GM19351 (cell line): ENCODE results near the gene ADGRL3.
"Not testable (repeated sequence)": the region's sequence is repeated elsewhere in the genome, so short reads cannot be mapped to it uniquely, and the experiment has no call there.

Experiments used
- ATAC-seq: cut with Tn5 transposase; IDR thresholded peaks from one replicate; pipeline ENCODE4 v1.9.1; 2021; ENCODE audit warnings: mild to moderate bottlenecking, moderate library complexity; ENCODE audit not compliant: unreplicated experiment

The ADGRL3 gene

GRCh38 chr4:61336488-61336887 lies 136.4 kb downstream of the ADGRL3 start:
- no peak for ATAC-seq

DNA sequence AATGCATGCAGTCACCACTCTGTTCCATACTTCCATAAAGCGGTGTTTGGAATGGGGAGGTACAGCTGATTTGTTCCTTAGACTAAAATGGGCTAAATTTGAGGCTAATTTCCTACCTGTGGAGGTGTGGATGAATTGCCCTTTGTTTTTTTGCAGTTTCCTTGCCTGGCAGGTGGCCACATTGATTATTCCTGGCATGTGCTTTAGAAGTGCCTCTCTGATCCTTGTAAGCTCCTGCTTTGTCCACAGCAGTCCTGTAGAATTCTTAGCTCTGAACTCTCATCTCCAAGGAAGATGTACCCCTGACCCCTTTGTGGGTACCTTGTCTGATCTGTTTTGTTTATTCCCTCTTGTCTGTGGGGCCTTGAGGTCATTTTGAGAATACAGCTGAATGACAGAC lies 136.8 kb downstream of the ADGRL3 start:
- no peak for ATAC-seq

DNA sequence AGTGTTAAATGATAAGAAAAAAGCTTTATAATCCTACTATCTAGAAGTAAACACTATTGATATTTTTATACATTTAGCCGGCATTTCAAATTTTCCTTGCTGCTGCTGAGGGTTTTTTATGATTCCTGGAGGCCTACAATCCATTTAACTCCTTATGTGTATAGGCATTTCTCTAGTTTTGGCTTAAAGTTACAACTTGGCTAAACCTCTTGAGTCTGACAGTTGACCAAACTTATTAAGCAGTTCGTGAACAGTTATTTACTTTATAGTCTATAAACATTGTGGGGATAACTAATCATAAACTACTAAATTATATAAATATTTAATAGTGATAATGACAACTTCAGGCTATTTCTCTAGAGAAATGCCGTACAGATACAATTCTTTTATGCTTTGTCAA lies 141.9 kb downstream of the ADGRL3 start:
- ATAC-seq, result no peak

GRCh38 chr4:61350932-61351331 lies 150.8 kb downstream of the ADGRL3 start:
- no peak for ATAC-seq

- ATAC-seq, result no peak
Observed at GRCh38 chr4:61356696-61357095, 156.6 kb downstream of the ADGRL3 start.

- ATAC-seq, result no peak
Observed at GRCh38 chr4:61359301-61359700, 159.2 kb downstream of the ADGRL3 start.

- ATAC-seq, result not testable (repeated sequence)
Observed at GRCh38 chr4:61372817-61373216, 172.7 kb downstream of the ADGRL3 start.

- no peak for ATAC-seq
Observed at GRCh38 chr4:61373901-61374440, 173.8 kb downstream of the ADGRL3 start.

DNA sequence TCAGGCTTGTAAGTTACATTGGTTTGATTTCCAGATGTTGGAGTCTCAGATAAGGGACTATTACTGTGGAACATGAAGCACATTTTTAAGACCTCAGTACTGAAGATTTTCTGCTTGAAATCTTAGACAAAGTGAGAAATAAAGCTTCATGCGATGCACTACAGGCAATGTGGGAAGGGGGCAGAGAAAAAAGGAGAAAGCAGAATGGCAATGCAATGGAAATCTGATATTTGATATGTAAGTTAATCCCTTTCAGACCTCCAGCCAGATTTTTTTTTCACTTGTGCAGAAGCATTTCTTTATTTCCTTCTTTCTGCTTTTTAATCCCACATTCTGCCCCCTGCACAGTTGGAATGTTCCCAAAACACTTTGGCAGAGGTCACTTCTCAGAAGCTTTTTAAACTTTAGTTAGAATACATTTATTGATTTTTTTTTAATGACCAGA lies 174.3 kb downstream of the ADGRL3 start:
- no peak for ATAC-seq

- no peak for ATAC-seq
Observed at GRCh38 chr4:61375301-61375700, 175.2 kb downstream of the ADGRL3 start.

GRCh38 chr4:61376301-61376700 lies 176.2 kb downstream of the ADGRL3 start:
- ATAC-seq, result no peak

- no peak for ATAC-seq
Observed at GRCh38 chr4:61379406-61379805, 179.3 kb downstream of the ADGRL3 start.

DNA sequence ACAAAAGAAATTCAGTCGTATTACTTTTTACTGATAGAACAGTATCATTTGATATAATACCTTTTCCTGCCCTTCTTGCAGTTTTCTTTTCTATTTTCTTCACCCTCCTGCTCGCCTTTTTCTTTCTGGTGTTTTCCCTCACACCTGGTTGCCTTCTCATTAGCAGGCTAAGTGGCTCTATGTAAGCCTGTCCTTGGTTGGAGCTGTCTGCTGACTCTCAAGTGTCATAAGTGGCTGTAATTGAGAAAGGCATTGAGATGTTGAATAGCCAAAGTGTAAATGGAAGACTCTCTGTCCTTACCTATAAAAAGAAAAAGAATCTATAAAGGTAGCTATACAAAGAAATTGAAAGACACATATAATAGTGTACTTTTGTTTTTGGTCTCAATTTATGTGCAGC lies 180.7 kb downstream of the ADGRL3 start:
- ATAC-seq, result no peak

GRCh38 chr4:61385256-61385655 lies 185.1 kb downstream of the ADGRL3 start:
- no peak for ATAC-seq

DNA sequence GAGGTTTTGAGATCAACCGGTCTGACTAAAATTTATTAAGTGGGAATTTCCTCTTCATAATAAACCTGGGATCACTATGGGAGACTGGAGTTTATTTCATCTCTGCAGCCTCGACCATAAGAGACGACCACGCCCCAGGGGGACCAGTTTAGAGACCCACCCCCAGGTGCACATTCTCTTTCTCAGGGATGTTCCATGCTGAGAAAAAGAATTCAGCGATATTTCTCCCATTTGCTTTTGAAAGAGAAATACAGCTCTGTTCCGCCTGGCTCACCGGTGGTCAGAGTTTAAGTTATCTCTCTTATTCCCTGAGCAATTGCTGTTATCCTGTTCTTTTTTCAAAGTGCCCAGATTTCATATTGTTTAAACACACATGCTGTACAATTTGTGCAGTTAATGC lies 187.2 kb downstream of the ADGRL3 start:
- not testable (repeated sequence) for ATAC-seq

DNA sequence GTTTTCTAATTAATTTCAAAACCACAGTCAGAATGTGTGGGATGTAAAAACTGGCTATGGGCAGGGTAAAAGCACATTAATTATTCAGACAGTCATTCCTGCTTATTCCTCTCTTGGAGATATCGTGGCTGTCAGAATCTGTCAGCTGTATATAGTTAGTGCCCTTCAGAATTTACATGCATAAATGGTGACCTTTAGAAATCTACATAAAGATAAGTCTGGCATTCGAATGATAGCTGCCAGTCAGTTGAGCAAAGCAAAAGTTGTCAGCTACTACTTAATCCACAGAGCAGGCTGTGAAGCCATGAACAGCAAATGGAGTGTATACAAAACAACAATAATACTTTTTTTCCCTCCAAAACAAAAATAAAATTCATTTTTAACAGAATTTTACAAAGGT lies 189.5 kb downstream of the ADGRL3 start:
- no peak for ATAC-seq

GRCh38 chr4:61395754-61396153 lies 195.6 kb downstream of the ADGRL3 start:
- ATAC-seq, result no peak

GRCh38 chr4:61397174-61397573 lies 197.0 kb downstream of the ADGRL3 start:
- no peak for ATAC-seq

DNA sequence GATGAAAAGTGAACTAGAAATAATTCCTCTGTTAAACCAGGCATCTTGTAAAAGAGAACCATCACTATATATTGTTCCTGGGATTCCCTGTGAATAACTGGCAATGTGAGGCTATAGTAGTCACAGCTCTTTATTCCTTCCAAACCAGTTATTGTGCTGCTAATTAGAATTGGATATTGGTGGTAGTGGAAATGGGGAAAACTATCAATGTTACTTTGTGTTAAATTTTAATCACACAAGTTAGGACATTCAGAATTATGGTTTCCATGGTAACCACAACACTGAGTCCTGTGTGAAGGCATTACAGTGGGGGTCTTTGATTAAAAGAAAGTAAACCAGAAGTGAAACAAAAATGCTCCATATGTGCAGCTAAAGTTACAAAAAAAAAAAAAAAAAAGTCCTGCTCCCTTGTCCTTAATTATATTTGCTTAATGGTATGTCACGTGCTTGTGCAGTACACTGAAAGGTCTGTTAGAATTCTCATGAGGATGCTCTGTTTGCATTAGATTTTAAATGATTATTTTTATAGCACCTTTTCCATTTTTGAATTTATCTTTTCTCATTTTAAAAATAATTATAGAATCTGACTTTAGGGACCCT lies 200.4 kb downstream of the ADGRL3 start:
- no peak for ATAC-seq

GRCh38 chr4:61401771-61402170 lies 201.6 kb downstream of the ADGRL3 start:
- ATAC-seq, result no peak

GRCh38 chr4:61405307-61405706 lies 205.2 kb downstream of the ADGRL3 start:
- no peak for ATAC-seq

DNA sequence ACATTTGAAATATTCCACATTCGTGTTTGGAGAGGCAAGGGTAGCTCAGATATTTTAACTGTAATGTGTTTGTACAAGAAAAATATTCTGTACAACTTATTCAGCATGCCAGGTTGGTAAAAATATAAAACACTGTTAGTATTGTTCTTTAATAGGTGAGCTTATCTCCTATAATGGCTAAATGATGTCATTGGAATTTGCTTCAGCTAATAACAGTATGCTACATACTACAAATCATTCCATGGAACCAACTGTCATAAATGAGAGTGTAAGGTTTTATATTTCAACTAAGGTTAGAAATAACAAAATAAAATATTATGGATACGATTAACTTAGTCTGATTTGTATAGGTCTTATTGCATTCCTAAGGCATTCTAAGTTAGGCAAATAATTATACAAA lies 206.6 kb downstream of the ADGRL3 start:
- ATAC-seq, result no peak
